H1 (cell line): Measurements from ENCODE around the gene GPC2. TPM values are rescaled to one million over a fixed set of nuclear protein-coding genes. Genes with fewer than 3 reads are reported as not detected.

ENCODE experiments used
- CHD1 ChIP-seq: IDR thresholded peaks from 2 replicates; pipeline ENCODE4 v1.6.1; 2012; ENCODE audit warnings: low read depth, low read length, improper control_type of control experiment
- SAP30 ChIP-seq: fragments of 300-600 bp; sonication (generic); IDR thresholded peaks from 2 replicates; pipeline ENCODE4 v1.7.1; 2012; ENCODE audit warnings: low read length, moderate library complexity, mild to moderate bottlenecking, inconsistent platforms; ENCODE audit not compliant: insufficient read depth, insufficient replicate concordance
- polyA plus RNA-seq, 7 experiments: library from polyadenylated mRNA; depleted of rRNA in 3 of 7; stranded (reverse) in 5 of 7; unstranded in 2 of 7; fragments of >200 nt in 5 of 7; fragments of 200-250 nt in 2 of 7; gene quantifications; 1 replicate in 5 of 7; 2 replicates in 1 of 7; 4 replicates in 1 of 7; pipeline versions ENCODE4 v1.2.1 to v1.2.3, GENCODE V29; 2011 to 2013; ENCODE audit warnings: missing spikeins in 2 of 7, mixed read lengths in 2 of 7
- total RNA-seq: library from RNA; stranded (reverse); fragmentation: NEBNext Ultra II Directional; extraction: Animal tissue kit (Norgen Biotek cat#: 25700); gene quantifications from 2 replicates; pipeline ENCODE4 v1.2.1, GENCODE V29; 2021

Gene GPC2
- total and polyA plus RNA-seq, 2 of the 8 experiments (the other 6 are each of a cell fraction or from before 2014, with no cell fraction given) = 25.3 to 44.8 TPM

- TF ChIP-seq SAP30 (no peak), CHD1 (no peak)
These were observed 44.1 kb upstream of the GPC2 start (continued) for GRCh38 chr7:100221231-100221718.
